Hematopoietic multipotent progenitor cell treated with erythropoietin and hydrocortisone succinate and interleukin-3 and kit ligand, for 4 days (in vitro differentiated cells): ENCODE data around the gene FBXO34.

ENCODE experiments used
- DNase-seq: peaks from one replicate; pipeline ENCODE4 v3.0.0-alpha.2; 2015

Gene FBXO34, protein sequence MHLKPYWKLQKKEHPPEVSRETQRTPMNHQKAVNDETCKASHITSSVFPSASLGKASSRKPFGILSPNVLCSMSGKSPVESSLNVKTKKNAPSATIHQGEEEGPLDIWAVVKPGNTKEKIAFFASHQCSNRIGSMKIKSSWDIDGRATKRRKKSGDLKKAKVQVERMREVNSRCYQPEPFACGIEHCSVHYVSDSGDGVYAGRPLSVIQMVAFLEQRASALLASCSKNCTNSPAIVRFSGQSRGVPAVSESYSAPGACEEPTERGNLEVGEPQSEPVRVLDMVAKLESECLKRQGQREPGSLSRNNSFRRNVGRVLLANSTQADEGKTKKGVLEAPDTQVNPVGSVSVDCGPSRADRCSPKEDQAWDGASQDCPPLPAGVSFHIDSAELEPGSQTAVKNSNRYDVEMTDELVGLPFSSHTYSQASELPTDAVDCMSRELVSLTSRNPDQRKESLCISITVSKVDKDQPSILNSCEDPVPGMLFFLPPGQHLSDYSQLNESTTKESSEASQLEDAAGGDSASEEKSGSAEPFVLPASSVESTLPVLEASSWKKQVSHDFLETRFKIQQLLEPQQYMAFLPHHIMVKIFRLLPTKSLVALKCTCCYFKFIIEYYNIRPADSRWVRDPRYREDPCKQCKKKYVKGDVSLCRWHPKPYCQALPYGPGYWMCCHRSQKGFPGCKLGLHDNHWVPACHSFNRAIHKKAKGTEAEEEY

GRCh38 chr14:55270832-55271571 is at the start of gene FBXO34:
FBXO34 (plus strand) TSS chr14:55271421; CDS start chr14:55350391, 78,970 bp downstream.
- peak; percentile 99 for DNase-seq

- DNase-seq, result no peak
Observed at GRCh38 chr14:55221968-55222367, 49.3 kb upstream of the FBXO34 start.

- no peak for DNase-seq
Observed at GRCh38 chr14:55223364-55223763, 47.9 kb upstream of the FBXO34 start.

DNA sequence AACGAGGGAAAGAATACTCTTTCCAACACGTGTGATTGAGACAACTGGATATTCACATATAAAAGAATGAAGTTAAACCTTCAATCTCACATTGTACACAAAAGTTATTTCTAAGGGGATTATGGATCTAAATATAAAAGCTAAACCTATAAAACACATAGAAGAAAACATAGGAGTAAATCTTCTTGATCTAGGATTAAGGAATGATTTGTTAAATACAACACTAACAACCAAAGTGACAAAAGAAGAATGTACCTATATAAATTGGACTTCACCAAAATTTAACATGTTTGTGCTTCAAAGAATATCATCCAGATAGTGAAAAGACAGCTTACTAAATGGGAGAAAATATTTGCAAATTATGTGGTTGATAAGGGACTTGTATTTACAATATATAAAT is 43.0 kb upstream of the FBXO34 start:
- no peak for DNase-seq

GRCh38 chr14:55233591-55233990 is 37.6 kb upstream of the FBXO34 start:
- DNase-seq, result no peak

- DNase-seq, result peak; percentile 77
Observed at GRCh38 chr14:55238019-55238680, 33.1 kb upstream of the FBXO34 start.

DNA sequence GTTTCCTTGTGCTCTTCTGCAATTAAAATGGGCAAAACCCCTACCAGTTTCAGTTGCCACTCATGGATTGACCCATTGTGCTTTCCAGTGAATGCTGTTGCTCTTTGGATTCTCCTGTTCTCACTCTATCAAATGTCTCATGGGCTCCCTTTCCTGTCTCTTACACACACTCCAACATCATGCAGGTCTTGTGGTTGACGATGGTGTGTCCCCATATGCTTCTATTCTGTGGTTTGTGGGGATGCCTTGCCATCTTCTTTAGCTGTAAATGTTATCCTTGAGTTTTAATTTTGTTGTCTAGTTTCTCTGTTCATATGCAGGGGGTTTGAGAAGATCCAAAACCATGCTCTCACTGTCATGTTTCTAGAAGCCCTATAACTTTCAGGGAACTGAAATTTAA is 31.9 kb upstream of the FBXO34 start:
- peak; percentile 35 for DNase-seq

DNA sequence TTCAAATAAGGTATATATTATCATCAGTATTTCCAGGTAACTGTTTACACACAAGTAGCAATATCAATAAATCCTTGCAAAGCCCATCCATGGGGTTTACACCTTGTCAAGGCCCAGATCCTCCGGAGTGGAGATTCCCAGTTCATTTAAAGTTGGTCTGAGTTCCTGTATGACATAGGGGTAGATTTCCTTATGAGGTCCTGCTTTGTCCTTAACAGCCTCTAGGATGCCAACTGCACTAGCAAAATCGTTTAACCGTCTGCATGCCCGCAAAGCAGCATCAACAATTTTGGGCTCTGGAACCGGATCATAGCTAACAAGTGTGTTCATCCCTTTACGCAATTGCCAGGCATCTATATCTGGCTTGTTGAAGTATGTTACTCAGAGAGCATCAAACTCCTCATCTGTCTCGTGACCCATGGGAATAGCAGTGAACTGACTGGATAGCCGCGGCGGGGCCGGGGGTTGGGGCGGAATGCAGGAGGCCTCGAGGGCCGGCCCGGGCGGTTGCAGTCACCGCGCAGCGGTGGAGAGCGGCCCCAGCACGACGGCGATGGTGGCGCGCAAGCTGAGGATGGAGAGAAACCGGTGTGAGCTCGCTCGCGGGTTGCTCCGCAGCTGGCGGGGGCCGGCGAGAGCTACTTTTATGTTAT is 30.6 kb upstream of the FBXO34 start:
- no peak for DNase-seq

DNA sequence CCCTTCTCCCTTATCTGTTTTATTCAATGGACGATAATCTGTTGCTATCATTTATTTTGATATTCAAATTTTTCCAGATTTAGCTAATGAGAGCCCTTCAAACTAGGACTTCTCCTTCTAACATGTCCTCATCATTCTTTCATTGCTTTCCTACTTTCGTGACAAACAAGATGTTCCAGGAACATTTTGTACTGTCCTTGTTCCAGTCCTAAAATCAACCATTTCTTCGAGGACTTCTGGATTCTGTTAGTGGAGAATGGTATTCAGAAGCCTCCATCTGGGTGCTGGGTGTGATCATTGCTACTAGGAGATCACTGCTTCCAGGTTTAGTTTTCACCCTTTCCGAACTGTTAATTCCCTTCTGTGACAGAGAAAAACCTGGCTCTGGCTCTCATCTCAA is 29.5 kb upstream of the FBXO34 start:
- DNase-seq, result no peak

GRCh38 chr14:55243386-55243785 is 27.8 kb upstream of the FBXO34 start:
- no peak for DNase-seq

GRCh38 chr14:55243813-55244212 is 27.4 kb upstream of the FBXO34 start:
- DNase-seq, result no peak

DNA sequence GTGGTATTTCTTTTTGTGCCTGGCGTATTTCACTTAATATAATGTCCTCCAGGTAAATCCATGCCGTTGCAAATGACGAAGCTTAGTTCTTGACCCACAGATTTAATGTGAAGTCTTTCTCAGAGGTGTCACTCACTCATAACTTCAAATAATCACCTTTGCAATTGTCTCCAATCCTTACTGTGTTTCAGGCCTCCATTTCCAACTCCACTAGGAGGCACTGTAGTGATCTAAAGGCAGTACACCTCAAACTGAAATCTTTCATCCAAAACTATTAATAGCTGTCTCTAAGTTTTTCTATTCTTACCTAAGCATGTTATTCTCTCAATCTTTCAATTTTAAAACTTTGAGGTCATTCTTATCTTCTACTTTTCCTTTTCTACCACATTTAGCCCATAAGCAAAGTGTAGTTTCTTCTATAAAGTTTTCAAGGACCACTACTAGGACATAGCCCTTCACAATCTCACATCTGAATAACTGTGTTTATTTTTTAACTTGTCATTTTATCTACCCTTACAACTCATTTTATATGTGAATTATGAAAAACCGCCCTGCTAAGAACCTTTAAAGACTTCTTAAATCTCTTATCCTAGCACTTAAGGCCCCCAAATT is 25.5 kb upstream of the FBXO34 start:
- DNase-seq, result peak; percentile 68

- peak; percentile 29 for DNase-seq
Observed at GRCh38 chr14:55248411-55248810, 22.8 kb upstream of the FBXO34 start.

- no peak for DNase-seq
Observed at GRCh38 chr14:55249423-55249822, 21.8 kb upstream of the FBXO34 start.

GRCh38 chr14:55253276-55253675 is 17.9 kb upstream of the FBXO34 start:
- no peak for DNase-seq

DNA sequence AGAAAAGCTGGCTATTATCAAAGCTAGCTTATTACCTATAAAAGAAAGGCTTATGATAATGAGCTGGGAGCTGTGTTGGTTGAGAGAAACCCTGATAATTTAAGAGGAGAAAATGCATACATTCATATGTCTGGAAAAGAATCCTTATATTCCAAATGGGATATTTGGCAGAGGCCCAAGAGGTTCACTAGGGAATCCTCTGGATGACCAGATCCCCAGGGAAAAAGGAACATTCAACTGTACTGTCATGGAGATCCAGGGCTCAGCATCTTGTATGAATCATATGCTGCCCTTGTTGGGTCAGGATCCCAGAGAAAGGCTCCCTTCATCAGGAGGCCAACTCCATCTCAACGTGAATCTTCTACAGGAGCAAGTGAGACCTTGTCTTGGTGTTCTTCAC is 16.6 kb upstream of the FBXO34 start:
- no peak for DNase-seq

DNA sequence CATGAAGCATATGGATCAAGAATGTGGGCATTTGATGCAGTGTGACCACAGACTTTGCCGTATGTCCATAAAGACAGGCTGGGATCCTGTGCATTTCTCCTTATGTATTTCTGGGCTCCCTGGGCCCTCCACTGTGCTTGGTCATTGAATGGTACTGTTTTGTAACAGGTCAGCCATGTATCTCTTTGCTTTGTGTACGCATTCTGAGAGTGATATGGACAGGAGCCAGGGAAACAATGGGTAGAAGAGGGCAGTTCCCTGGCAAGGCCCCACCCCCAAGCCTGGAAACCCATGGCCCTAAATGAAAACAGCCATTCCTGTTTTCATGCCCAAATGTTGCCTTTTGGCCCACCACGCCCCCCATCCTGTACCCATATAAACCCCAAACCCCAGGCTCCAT is 15.2 kb upstream of the FBXO34 start:
- DNase-seq, result no peak

GRCh38 chr14:55256586-55256985 is 14.6 kb upstream of the FBXO34 start:
- DNase-seq, result no peak

DNA sequence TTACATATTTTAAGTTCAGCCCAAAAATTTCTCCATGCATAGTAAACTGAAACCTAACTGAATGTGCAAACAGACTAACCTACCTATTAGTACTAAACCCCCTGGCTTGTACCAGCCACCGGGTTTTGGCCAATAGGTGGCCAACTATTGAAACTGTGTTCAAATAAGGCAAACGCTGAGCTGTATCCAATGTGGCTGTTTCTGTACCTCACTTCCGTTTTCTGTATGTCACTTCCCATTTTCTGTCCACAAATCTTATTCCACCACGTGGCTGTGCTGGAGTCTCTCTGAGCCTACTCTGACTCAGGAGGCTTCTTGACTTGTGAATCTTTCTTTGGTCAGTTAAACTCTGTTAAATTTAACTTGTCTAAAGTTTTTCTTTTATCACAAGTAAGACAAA is 6.0 kb upstream of the FBXO34 start:
- DNase-seq, result peak; percentile 74

DNA sequence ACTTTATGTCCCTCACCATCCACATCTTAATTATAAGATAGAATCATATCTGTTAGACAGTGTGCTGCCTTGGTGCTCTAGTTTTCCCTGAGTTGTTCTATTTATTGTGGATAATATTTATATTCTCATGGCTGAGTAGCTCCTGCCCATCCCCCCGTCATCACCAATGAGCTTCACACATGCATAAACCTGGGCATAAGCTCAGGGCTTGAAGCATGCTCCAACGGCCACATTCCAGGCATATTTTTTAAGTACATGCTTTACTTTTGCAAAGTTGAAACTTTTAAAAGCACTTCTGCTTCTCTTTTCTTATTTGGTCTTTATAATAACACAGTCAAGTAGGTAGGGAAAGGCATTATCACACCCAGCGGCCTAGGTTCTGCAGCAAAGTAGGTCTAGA is 3.4 kb upstream of the FBXO34 start:
- no peak for DNase-seq

GRCh38 chr14:55271572-55272298 is 514 bp downstream of the FBXO34 start:
- peak; percentile 91 for DNase-seq
